T-helper 22 cell (primary cell): ENCODE measurements around the gene TMEM156.

Source experiments
- DNase-seq: peaks from one replicate; pipeline ENCODE4 v3.0.0-alpha.2; 2020; ENCODE audit warnings: low read depth

TMEM156 gene

DNA sequence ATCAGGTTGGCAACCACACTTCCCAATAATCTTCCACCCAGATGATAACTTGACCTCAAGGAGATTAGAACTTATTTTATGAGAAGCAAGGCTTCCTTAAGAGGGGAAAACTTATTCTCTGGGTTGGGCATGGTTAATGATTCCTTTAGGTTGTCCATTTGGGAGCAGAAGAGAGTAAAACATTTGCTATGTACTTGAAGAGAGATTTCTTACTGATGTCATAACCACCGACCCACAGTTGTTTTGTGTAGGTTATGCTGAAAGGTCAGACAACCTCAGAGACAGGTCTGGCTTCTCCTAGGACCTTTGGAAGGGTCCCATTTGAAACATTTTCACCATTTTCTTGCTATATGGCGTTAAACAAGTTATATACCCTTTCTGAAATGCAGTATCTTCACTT lies 108.5 kb downstream of the TMEM156 start:
- DNase-seq: no peak

GRCh38 chr4:38921151-38921550 lies 111.1 kb downstream of the TMEM156 start:
- DNase-seq: no peak

DNA sequence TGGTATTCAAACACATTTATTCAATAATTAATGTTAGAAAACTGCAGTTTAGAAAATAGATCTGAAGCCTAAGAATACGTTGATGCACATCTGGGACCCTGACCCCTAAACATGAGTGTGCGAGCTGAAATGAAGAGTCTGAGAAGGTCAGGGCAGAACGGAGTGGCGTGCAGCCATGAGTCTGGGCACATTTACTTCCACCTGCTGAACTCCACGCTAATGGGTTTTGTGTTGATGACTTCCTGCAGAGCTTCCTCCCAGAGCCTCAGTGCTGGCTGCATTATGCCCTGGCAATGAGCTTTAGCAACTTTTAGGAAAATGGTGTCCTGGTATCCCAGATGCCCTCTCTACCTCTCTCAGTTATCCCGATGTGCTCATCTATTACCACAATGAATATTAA lies 111.5 kb downstream of the TMEM156 start:
- DNase-seq: no peak

GRCh38 chr4:38920186-38920585 lies 112.0 kb downstream of the TMEM156 start:
- DNase-seq: no peak

DNA sequence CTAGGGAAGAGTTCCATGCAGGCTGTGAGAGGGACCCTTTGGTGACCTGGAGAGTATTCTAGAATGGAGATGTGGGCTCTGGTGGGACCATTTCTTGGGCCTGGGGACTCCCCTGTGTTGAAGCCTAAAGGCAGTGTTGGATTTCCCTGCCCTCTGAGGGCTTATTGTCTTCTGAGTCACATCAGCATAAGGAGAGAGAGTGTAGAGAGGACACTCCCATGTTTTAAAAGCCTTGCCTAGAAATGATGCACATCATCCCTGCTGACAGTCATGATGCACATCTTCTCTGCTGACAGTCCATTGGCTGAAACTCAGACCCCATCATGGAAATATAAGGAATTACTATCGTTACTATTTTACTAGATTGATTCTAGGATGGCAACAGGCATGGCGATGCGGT lies 112.7 kb downstream of the TMEM156 start:
- no peak for DNase-seq

DNA sequence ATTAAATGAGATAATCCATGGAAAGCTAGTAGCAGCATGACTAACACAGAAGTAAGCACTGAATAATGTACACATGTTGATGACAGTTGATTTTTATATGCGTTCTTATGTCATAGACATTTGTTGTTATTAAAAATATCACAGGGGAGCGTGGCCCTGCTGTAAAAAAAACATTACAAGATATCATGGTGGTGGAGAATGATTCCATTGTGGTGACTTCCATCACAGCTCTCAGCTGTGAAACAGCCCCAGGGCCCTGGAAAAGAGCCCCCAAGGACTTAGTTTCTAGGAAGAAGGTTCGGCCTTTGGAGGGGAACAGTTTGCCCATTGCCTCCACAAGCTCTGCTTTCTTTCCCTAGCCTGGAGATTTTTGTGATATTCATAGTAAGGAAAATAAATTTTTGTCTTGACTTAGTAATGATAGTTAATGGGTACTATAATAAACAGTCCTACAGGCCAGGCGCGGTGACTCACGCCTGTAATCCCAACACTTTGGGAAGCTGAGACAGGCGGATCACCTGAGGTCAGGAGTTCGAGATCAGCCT lies 114.7 kb downstream of the TMEM156 start:
- DNase-seq: no peak
